ENCODE results near the gene SERPINB6. TPM values are rescaled to one million over a fixed set of nuclear protein-coding genes. Genes with fewer than 3 reads are reported as not detected.
"Not testable (repeated sequence)": the region's sequence is repeated elsewhere in the genome, so short reads cannot be mapped to it uniquely, and the experiment has no call there.

SERPINB6 gene
- total RNA-seq, 1 experiment from 2014 or later = 93.5 TPM

- no peak for DNase-seq (ENCODE audit: extremely low read depth, low read depth)
Measured at GRCh38 chr6:2979819-2980464, 8.6 kb upstream of the SERPINB6 start.

- no peak for DNase-seq (ENCODE audit: extremely low read depth, low read depth)
Measured at GRCh38 chr6:2978923-2979322, 7.6 kb upstream of the SERPINB6 start.

- no peak for DNase-seq (ENCODE audit: extremely low read depth, low read depth)
Measured at GRCh38 chr6:2977799-2978590, 6.6 kb upstream of the SERPINB6 start.

- no peak for DNase-seq (ENCODE audit: extremely low read depth, low read depth)
Measured at GRCh38 chr6:2977290-2977689, 5.9 kb upstream of the SERPINB6 start.

GRCh38 chr6:2976571-2977085 lies 5.3 kb upstream of the SERPINB6 start:
- no peak for DNase-seq (ENCODE audit: extremely low read depth, low read depth)

GRCh38 chr6:2976060-2976459 lies 4.7 kb upstream of the SERPINB6 start:
- no peak for DNase-seq (ENCODE audit: extremely low read depth, low read depth)

GRCh38 chr6:2973676-2974075 lies 2.3 kb upstream of the SERPINB6 start:
- no peak for DNase-seq (ENCODE audit: extremely low read depth, low read depth)

- not testable (repeated sequence) for DNase-seq (ENCODE audit: extremely low read depth, low read depth)
Measured at GRCh38 chr6:2973180-2973579, 1.8 kb upstream of the SERPINB6 start.

GRCh38 chr6:2972685-2973084 lies 1.3 kb upstream of the SERPINB6 start:
- DNase-seq (ENCODE audit: extremely low read depth, low read depth) = not testable (repeated sequence)

- not testable (repeated sequence) for DNase-seq (ENCODE audit: extremely low read depth, low read depth)
Measured at GRCh38 chr6:2972219-2972487, 786 bp upstream of the SERPINB6 start.

GRCh38 chr6:2970753-2971419 lies 481 bp downstream of the SERPINB6 start:
- no peak for DNase-seq (ENCODE audit: extremely low read depth, low read depth)

GRCh38 chr6:2970034-2970685 lies 1.2 kb downstream of the SERPINB6 start:
- no peak for DNase-seq (ENCODE audit: extremely low read depth, low read depth)

GRCh38 chr6:2969549-2969948 lies 1.8 kb downstream of the SERPINB6 start:
- no peak for DNase-seq (ENCODE audit: extremely low read depth, low read depth)

- DNase-seq (ENCODE audit: extremely low read depth, low read depth) = no peak
Measured at GRCh38 chr6:2968600-2969135, 2.7 kb downstream of the SERPINB6 start.

GRCh38 chr6:2967936-2968335 lies 3.4 kb downstream of the SERPINB6 start:
- no peak for DNase-seq (ENCODE audit: extremely low read depth, low read depth)

GRCh38 chr6:2966347-2966746 lies 5.0 kb downstream of the SERPINB6 start:
- DNase-seq (ENCODE audit: extremely low read depth, low read depth) = no peak

- DNase-seq (ENCODE audit: extremely low read depth, low read depth) = no peak
Measured at GRCh38 chr6:2964793-2965505, 6.4 kb downstream of the SERPINB6 start.

- DNase-seq (ENCODE audit: extremely low read depth, low read depth) = no peak
Measured at GRCh38 chr6:2963756-2964155, 7.6 kb downstream of the SERPINB6 start.

- DNase-seq (ENCODE audit: extremely low read depth, low read depth) = no peak
Measured at GRCh38 chr6:2962636-2963035, 8.7 kb downstream of the SERPINB6 start.

GRCh38 chr6:2962004-2962403 lies 9.4 kb downstream of the SERPINB6 start:
- no peak for DNase-seq (ENCODE audit: extremely low read depth, low read depth)

Measured in NCI-H460 (cell line).